ENCODE results near the gene LOC128125822.

The LOC128125822 gene

DNA sequence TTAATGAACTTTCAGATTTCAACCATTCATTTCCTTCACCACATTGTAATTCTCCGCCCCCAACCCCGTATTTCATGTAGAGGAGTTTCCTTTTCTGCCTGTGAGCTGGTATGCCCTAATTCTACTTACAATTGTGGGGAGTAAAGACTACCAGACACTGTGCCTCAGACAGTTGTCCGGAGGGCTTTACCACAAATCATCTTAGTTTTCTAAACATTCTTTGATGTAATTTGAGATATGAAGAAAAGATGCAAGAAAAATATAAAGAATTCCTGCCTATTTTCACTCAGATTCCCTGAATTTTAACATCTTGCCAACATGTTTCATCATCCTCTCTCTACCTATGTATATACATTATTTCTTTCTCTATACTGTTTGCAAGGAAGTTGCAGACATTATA is 28.3 kb upstream of the LOC128125822 start:
- intact Hi-C loops (cut with DNase I; ENCODE audit: low total_unique reads) = no loop called here
- no peak for DNase-seq
- no peak overlapping the region for H3K27ac ChIP-seq
- H3K4me3 ChIP-seq = no peak overlapping the region
- no peaks in the 10 kb centered on the region for H3K9me3 ChIP-seq
- no peaks in the 10 kb centered on the region for H3K4me1 ChIP-seq
- H3K27me3 ChIP-seq = no peaks in the 10 kb centered on the region
- no peak for TF ChIP-seq POLR2A (IDR thresholded peaks at IDR 0.05)
- TF ChIP-seq, protein P1, sequence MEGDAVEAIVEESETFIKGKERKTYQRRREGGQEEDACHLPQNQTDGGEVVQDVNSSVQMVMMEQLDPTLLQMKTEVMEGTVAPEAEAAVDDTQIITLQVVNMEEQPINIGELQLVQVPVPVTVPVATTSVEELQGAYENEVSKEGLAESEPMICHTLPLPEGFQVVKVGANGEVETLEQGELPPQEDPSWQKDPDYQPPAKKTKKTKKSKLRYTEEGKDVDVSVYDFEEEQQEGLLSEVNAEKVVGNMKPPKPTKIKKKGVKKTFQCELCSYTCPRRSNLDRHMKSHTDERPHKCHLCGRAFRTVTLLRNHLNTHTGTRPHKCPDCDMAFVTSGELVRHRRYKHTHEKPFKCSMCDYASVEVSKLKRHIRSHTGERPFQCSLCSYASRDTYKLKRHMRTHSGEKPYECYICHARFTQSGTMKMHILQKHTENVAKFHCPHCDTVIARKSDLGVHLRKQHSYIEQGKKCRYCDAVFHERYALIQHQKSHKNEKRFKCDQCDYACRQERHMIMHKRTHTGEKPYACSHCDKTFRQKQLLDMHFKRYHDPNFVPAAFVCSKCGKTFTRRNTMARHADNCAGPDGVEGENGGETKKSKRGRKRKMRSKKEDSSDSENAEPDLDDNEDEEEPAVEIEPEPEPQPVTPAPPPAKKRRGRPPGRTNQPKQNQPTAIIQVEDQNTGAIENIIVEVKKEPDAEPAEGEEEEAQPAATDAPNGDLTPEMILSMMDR (IDR thresholded peaks at IDR 0.05) = no peak
- no peaks in the 10 kb centered on the region for H3K36me3 ChIP-seq (ENCODE audit: low read depth, missing control alignments)
- 51 to 59% methylated on average over 3 of the region's 3 CpGs for WGBS, 2 donors

DNA sequence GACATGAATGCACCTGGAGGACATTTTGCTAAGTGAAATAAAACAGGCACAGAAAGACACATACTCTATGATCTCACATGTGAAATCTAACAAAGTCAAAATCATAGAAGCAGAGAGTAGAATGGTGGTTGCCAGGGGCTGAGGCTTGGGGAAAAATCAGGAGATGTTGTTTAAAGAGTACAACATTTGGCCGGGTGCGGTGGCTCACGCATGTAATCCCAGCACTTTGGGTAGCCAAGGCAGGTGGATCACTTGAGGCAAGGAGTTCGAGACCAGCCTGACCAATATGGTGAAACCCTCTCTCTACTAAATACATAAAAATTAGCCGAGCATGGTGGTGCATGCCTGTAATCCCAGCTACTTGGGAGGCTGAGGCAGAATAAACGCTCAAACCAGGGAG is 26.0 kb upstream of the LOC128125822 start:
- intact Hi-C loops (cut with DNase I; ENCODE audit: low total_unique reads) = no loop called here
- 87 to 92% methylated on average over 6 of the region's 6 CpGs for WGBS, 2 donors
- Histone ChIP-seq H3K9me3 (no peaks in the 10 kb centered on the region), H3K4me1 (no peaks in the 10 kb centered on the region), H3K36me3 (ENCODE audit: low read depth, missing control alignments) (no peaks in the 10 kb centered on the region), H3K4me3 (no peak overlapping the region), H3K27ac (no peak overlapping the region), H3K27me3 (no peaks in the 10 kb centered on the region)
- TF ChIP-seq POLR2A (IDR thresholded peaks at IDR 0.05) = no peak
- TF ChIP-seq, protein P1 (IDR thresholded peaks at IDR 0.05) = no peak
- DNase-seq = no peak

DNA sequence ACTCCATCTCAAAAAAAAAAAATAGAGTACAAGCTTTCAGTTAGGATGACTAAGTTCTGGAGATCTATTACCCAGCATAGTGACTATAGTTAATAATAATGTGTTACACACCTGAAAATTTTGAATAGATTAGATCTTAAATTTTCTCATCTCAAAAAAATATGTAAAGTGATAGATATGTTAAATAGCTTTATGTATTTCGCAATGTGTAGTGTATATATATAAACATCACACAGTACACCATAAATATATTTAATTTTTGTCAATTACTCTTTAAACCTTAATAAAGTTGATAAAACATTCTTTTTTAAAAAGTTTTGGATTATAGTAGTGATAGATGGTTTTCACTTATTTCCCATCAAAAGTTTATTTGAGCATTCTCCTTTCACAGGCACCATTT is 25.6 kb upstream of the LOC128125822 start:
- Histone ChIP-seq H3K4me3 (no peak overlapping the region), H3K4me1 (no peaks in the 10 kb centered on the region), H3K27me3 (no peaks in the 10 kb centered on the region), H3K9me3 (no peaks in the 10 kb centered on the region), H3K27ac (no peak overlapping the region), H3K36me3 (ENCODE audit: low read depth, missing control alignments) (no peaks in the 10 kb centered on the region)
- TF ChIP-seq, protein P1 (IDR thresholded peaks at IDR 0.05) = no peak
- no peak for TF ChIP-seq POLR2A (IDR thresholded peaks at IDR 0.05)
- intact Hi-C loops (cut with DNase I; ENCODE audit: low total_unique reads) = no loop called here
- DNase-seq = no peak
- 96 to 97% methylated on average over 1 of the region's 1 CpG for WGBS, 2 donors

DNA sequence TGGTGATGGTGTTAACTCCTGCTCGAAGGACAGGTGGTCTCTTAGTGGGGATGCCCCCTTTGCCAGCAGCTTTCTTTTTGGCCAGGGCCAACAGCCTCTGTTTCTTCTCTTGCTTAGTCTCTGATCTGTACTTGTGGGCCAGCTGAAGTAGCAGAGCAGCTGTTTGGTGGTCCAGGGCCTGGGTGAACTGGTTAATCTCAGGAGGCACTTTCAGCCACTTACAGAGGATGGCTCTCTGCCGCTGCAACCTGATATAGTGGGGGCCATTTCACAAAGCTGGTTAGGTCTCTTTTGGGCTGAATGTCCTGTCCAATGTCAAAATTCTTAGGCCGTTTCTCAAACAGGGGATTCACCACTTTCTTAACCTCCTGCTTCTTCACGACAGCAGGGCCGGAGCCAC is 23.2 kb upstream of the LOC128125822 start:
- intact Hi-C loops (cut with DNase I; ENCODE audit: low total_unique reads) = no loop called here
- no peaks in the 10 kb centered on the region for H3K9me3 ChIP-seq
- H3K4me1 ChIP-seq = no peaks in the 10 kb centered on the region
- no peaks in the 10 kb centered on the region for H3K27me3 ChIP-seq
- TF ChIP-seq, protein P1 (IDR thresholded peaks at IDR 0.05) = no peak
- TF ChIP-seq POLR2A (IDR thresholded peaks at IDR 0.05) = no peak
- DNase-seq = no peak
- H3K36me3 ChIP-seq (ENCODE audit: low read depth, missing control alignments) = no peaks in the 10 kb centered on the region
- H3K27ac ChIP-seq = no peak overlapping the region
- H3K4me3 ChIP-seq = no peak overlapping the region
- 85 to 90% methylated on average over 5 of the region's 5 CpGs for WGBS, 2 donors

DNA sequence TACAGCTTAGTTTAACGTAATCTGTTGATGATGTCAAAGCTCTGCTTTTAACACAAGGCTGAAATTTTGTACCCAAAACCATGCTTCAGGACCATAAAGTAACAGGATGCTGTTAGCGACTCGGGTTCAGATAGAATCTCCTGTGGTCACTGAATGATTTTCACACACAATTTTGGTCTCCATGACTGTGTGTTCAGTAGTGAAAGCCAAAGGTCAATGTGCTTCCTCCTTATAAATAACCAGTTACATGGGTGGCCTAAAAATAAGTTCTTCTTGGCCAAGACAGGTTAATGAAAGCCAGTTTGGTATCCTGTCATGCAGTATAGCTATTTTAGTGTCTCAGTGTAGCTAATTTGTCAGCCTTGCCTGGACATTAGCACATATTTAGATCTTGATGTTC is 19.1 kb upstream of the LOC128125822 start:
- intact Hi-C loops (cut with DNase I; ENCODE audit: low total_unique reads) = no loop called here
- no peak for DNase-seq
- no peaks in the 10 kb centered on the region for H3K36me3 ChIP-seq (ENCODE audit: low read depth, missing control alignments)
- 74 to 80% methylated on average over 3 of the region's 3 CpGs for WGBS, 2 donors
- no peak for TF ChIP-seq POLR2A (IDR thresholded peaks at IDR 0.05)
- TF ChIP-seq, protein P1 (IDR thresholded peaks at IDR 0.05) = no peak
- H3K4me3 ChIP-seq = no peak overlapping the region
- H3K4me1 ChIP-seq = no peaks in the 10 kb centered on the region
- H3K27me3 ChIP-seq = no peaks in the 10 kb centered on the region
- no peak overlapping the region for H3K27ac ChIP-seq
- H3K9me3 ChIP-seq = no peaks in the 10 kb centered on the region

Data from testis (tissue), 2 donors.